ENCODE results near the gene CCM2. TPM values are rescaled to one million over a fixed set of nuclear protein-coding genes. Genes with fewer than 3 reads are reported as not detected.

The CCM2 gene
- total RNA-seq, 3 donors from 2014 or later: 32.3 to 45.3 (median 35.4) TPM

GRCh38 chr7:45039106-45039505, 39.1 kb downstream of the CCM2 start:
- Histone ChIP-seq H3K9me3 (no peaks in the 10 kb centered on the region), H3K36me3 (no peaks in the 10 kb centered on the region), H3K27ac (no peak overlapping the region), H3K4me3 (no peak overlapping the region), H3K4me1 (peaks cover 0 to 9% of the 10 kb centered on the region in 2 donors), H3K27me3 (no peaks in the 10 kb centered on the region)
- TF ChIP-seq POLR2AphosphoS5 (IDR thresholded peaks at IDR 0.05): no peak
- TF ChIP-seq CTCF (IDR thresholded peaks at IDR 0.05): no peak
- no peak for TF ChIP-seq POLR2A (IDR thresholded peaks at IDR 0.05)
- no peak for DNase-seq (ENCODE audit: low spot score in 2 of 2)
- intact Hi-C loops (cut with DNase I; ENCODE audit: low total_unique reads): no loop called here

GRCh38 chr7:45044338-45044737, 44.3 kb downstream of the CCM2 start:
- H3K27ac ChIP-seq: no peak overlapping the region
- no peaks in the 10 kb centered on the region for H3K9me3 ChIP-seq
- intact Hi-C loops (cut with DNase I; ENCODE audit: low total_unique reads): no loop called here
- no peak for TF ChIP-seq POLR2AphosphoS5 (IDR thresholded peaks at IDR 0.05)
- H3K4me3 ChIP-seq: no peak overlapping the region
- no peaks in the 10 kb centered on the region for H3K4me1 ChIP-seq
- H3K27me3 ChIP-seq: no peaks in the 10 kb centered on the region
- H3K36me3 ChIP-seq: no peaks in the 10 kb centered on the region
- no peak for DNase-seq (ENCODE audit: low spot score in 2 of 2)

- Histone ChIP-seq H3K27me3 (no peaks in the 10 kb centered on the region), H3K4me1 (no peaks in the 10 kb centered on the region), H3K9me3 (no peaks in the 10 kb centered on the region), H3K36me3 (no peaks in the 10 kb centered on the region), H3K4me3 (no peak overlapping the region), H3K27ac (no peak overlapping the region)
- intact Hi-C loops (cut with DNase I; ENCODE audit: low total_unique reads): no loop called here
- TF ChIP-seq CTCF (IDR thresholded peaks at IDR 0.05): no peak
- TF ChIP-seq POLR2A (IDR thresholded peaks at IDR 0.05): no peak
- TF ChIP-seq POLR2AphosphoS5 (IDR thresholded peaks at IDR 0.05): no peak
- no peak for DNase-seq (ENCODE audit: low spot score in 2 of 2)
These were observed 48.7 kb downstream of the CCM2 start for GRCh38 chr7:45048748-45049147.

- Histone ChIP-seq H3K27me3 (no peaks in the 10 kb centered on the region), H3K36me3 (no peaks in the 10 kb centered on the region), H3K27ac (no peak overlapping the region), H3K4me1 (no peaks in the 10 kb centered on the region), H3K4me3 (no peak overlapping the region), H3K9me3 (no peaks in the 10 kb centered on the region)
- intact Hi-C loops (cut with DNase I; ENCODE audit: low total_unique reads): no loop called here
- DNase-seq (ENCODE audit: low spot score in 2 of 2): no peak
- no peak for TF ChIP-seq CTCF (IDR thresholded peaks at IDR 0.05)
- no peak for TF ChIP-seq POLR2A (IDR thresholded peaks at IDR 0.05)
- no peak for TF ChIP-seq POLR2AphosphoS5 (IDR thresholded peaks at IDR 0.05)
These were observed 50.2 kb downstream of the CCM2 start for GRCh38 chr7:45050198-45050597.

- DNase-seq (ENCODE audit: low spot score in 2 of 2): no peak
- Histone ChIP-seq H3K4me3 (no peak overlapping the region), H3K9me3 (no peaks in the 10 kb centered on the region), H3K27me3 (no peaks in the 10 kb centered on the region), H3K4me1 (no peaks in the 10 kb centered on the region), H3K27ac (no peak overlapping the region), H3K36me3 (no peaks in the 10 kb centered on the region)
- TF ChIP-seq POLR2A (IDR thresholded peaks at IDR 0.05): no peak
- TF ChIP-seq POLR2AphosphoS5 (IDR thresholded peaks at IDR 0.05): no peak
- TF ChIP-seq CTCF (IDR thresholded peaks at IDR 0.05): no peak
- intact Hi-C loops (cut with DNase I; ENCODE audit: low total_unique reads): no loop called here
These were observed 52.0 kb downstream of the CCM2 start for GRCh38 chr7:45052011-45052410.

GRCh38 chr7:45053401-45053800, 53.4 kb downstream of the CCM2 start:
- Histone ChIP-seq H3K4me3 (no peak overlapping the region), H3K9me3 (no peaks in the 10 kb centered on the region), H3K4me1 (no peaks in the 10 kb centered on the region), H3K27ac (no peak overlapping the region), H3K36me3 (no peaks in the 10 kb centered on the region), H3K27me3 (no peaks in the 10 kb centered on the region)
- TF ChIP-seq POLR2A (IDR thresholded peaks at IDR 0.05): no peak
- TF ChIP-seq POLR2AphosphoS5 (IDR thresholded peaks at IDR 0.05): no peak
- TF ChIP-seq CTCF (IDR thresholded peaks at IDR 0.05): no peak
- DNase-seq (ENCODE audit: low spot score in 2 of 2): peak in 1 of 2 donors; percentile 5
- intact Hi-C loops (cut with DNase I; ENCODE audit: low total_unique reads): no loop called here
